HEK293 (cell line): ENCODE results near the gene CACNA1D.

Experiments
- CTCF ChIA-PET: fragments of 350-600 bp; formaldehyde crosslinking; extraction: SDS; loops from one replicate; lab custom pipeline; 2021; ENCODE audit warnings: antibody characterized with exemption; lab: Yijun Ruan, JAX
- POLR2A ChIA-PET: fragments of 300-600 bp; formaldehyde crosslinking; extraction: SDS; loops from one replicate; lab custom pipeline; 2020; ENCODE audit warnings: antibody characterized with exemption, inconsistent platforms; lab: Yijun Ruan, JAX
- H3K27ac ChIP-seq: fragments of 200-500 bp; sonication (Bioruptor generic); 2 replicates; pipeline ENCODE4 v1.5.1; 2014; ENCODE audit warnings: low read depth, low read length, control low read depth, inconsistent platforms; ENCODE audit errors: extremely low read depth
- H3K36me3 ChIP-seq, 2 experiments: fragments of 200-500 bp in 1 of 2; sonication (Bioruptor generic) in 1 of 2; 1 replicate in 1 of 2; 2 replicates in 1 of 2; pipeline ENCODE4 v1.5.1; 2014 to 2017; ENCODE audit warnings: inconsistent platforms in 2 of 2, low read length in 2 of 2; ENCODE audit not compliant: control insufficient read depth in 2 of 2, insufficient read depth in 1 of 2
- H3K4me1 ChIP-seq: fragments of 200-500 bp; sonication (Bioruptor generic); 2 replicates; pipeline ENCODE4 v1.5.1; 2014; ENCODE audit warnings: mild to moderate bottlenecking, low read length, inconsistent platforms; ENCODE audit not compliant: control insufficient read depth, insufficient read depth
- H3K4me3 ChIP-seq: 2 replicates; pipeline ENCODE4 v1.5.1; 2011; ENCODE audit warnings: low read depth, mild to moderate bottlenecking, control low read depth, low read length, moderate library complexity
- H3K9me3 ChIP-seq: fragments of 200-500 bp; sonication (Bioruptor generic); 2 replicates; pipeline ENCODE4 v1.5.1; 2014; ENCODE audit warnings: low read depth, low read length, inconsistent platforms; ENCODE audit not compliant: control insufficient read depth, insufficient read depth
- EGR2 ChIP-seq: fragments of 450-650 bp; formaldehyde crosslinking; IDR thresholded peaks from 2 replicates; pipeline ENCODE4 v1.5.1; 2016; ENCODE audit warnings: low read depth, missing biosample characterization, missing genetic modification characterization
- GLI2 ChIP-seq: fragments of 450-650 bp; formaldehyde crosslinking; IDR thresholded peaks from 2 replicates; pipeline ENCODE4; 2017; ENCODE audit warnings: missing biosample characterization, missing genetic modification characterization, low read depth, borderline replicate concordance
- HOXA7 ChIP-seq: sonication (generic); formaldehyde crosslinking; IDR thresholded peaks from 2 replicates; pipeline ENCODE4 v1.8.1; 2022; ENCODE audit warnings: missing genetic modification reagents, borderline replicate concordance
- KLF9 ChIP-seq: fragments of 450-650 bp; formaldehyde crosslinking; IDR thresholded peaks from 2 replicates; pipeline ENCODE4 v1.5.1; 2016; ENCODE audit warnings: missing biosample characterization, missing genetic modification characterization, low read depth
- SP2 ChIP-seq: fragments of 450-650 bp; formaldehyde crosslinking; IDR thresholded peaks from 2 replicates; pipeline ENCODE4 v1.5.1; 2016; ENCODE audit warnings: missing biosample characterization, missing genetic modification characterization
- ZFHX2 ChIP-seq: fragments of 450-650 bp; formaldehyde crosslinking; conservative IDR thresholded peaks from 2 replicates; pipeline ENCODE4 v1.5.1; 2016; ENCODE audit warnings: missing biosample characterization, missing genetic modification characterization
- ZFP37 ChIP-seq: fragments of 450-650 bp; formaldehyde crosslinking; IDR thresholded peaks from 2 replicates; pipeline ENCODE4 v1.5.1; 2016; ENCODE audit warnings: missing biosample characterization, missing genetic modification characterization
- ZNF169 ChIP-seq: fragments of 450-650 bp; formaldehyde crosslinking; IDR thresholded peaks from 2 replicates; pipeline ENCODE4 v1.5.1; 2016; ENCODE audit warnings: missing biosample characterization, missing genetic modification characterization
- ZNF202 ChIP-seq: fragments of 450-650 bp; formaldehyde crosslinking; IDR thresholded peaks from 2 replicates; pipeline ENCODE4 v1.5.1; 2016; ENCODE audit warnings: missing biosample characterization, missing genetic modification characterization, borderline replicate concordance
- ZNF223 ChIP-seq: fragments of 450-650 bp; formaldehyde crosslinking; IDR thresholded peaks from 2 replicates; pipeline ENCODE4 v1.5.1; 2016; ENCODE audit warnings: missing biosample characterization, missing genetic modification characterization
- ZNF335 ChIP-seq: fragments of 450-650 bp; formaldehyde crosslinking; conservative IDR thresholded peaks from 2 replicates; pipeline ENCODE4 v1.5.1; 2016; ENCODE audit warnings: missing biosample characterization, missing genetic modification characterization
- ZNF366 ChIP-seq: fragments of 450-650 bp; formaldehyde crosslinking; conservative IDR thresholded peaks from 2 replicates; pipeline ENCODE4 v1.5.1; 2016; ENCODE audit warnings: missing biosample characterization, missing genetic modification characterization
- ZNF391 ChIP-seq: fragments of 450-650 bp; formaldehyde crosslinking; IDR thresholded peaks from 2 replicates; pipeline ENCODE4 v1.5.1; 2016; ENCODE audit warnings: low read depth, missing biosample characterization, missing genetic modification characterization, borderline replicate concordance
- ZNF426 ChIP-seq: fragments of 450-650 bp; formaldehyde crosslinking; IDR thresholded peaks from 2 replicates; pipeline ENCODE4 v1.5.1; 2017; ENCODE audit warnings: missing biosample characterization, missing genetic modification characterization, mild to moderate bottlenecking, inconsistent platforms, moderate library complexity
- ZNF558 ChIP-seq: fragments of 450-650 bp; formaldehyde crosslinking; IDR thresholded peaks from 2 replicates; pipeline ENCODE4 v1.5.1; 2016; ENCODE audit warnings: missing biosample characterization, missing genetic modification characterization
- ZNF621 ChIP-seq: fragments of 450-650 bp; formaldehyde crosslinking; IDR thresholded peaks from 2 replicates; pipeline ENCODE4 v1.5.1; 2017; ENCODE audit warnings: missing biosample characterization, missing genetic modification characterization
- ZNF629 ChIP-seq: fragments of 450-650 bp; formaldehyde crosslinking; IDR thresholded peaks from 2 replicates; pipeline ENCODE4 v1.5.1; 2017; ENCODE audit warnings: missing biosample characterization, missing genetic modification characterization
- ZXDB ChIP-seq: fragments of 450-650 bp; formaldehyde crosslinking; IDR thresholded peaks from 2 replicates; pipeline ENCODE4 v1.5.1; 2016; ENCODE audit warnings: missing biosample characterization, missing genetic modification characterization
- TF ChIP-seq, protein P1 (sequence below): fragments of 450-650 bp; formaldehyde crosslinking; IDR thresholded peaks from 2 replicates; pipeline ENCODE4 v1.5.1; 2017; ENCODE audit warnings: missing biosample characterization, missing genetic modification characterization
- TF ChIP-seq, protein P2 (sequence below): fragments of 450-650 bp; formaldehyde crosslinking; IDR thresholded peaks from 2 replicates; pipeline ENCODE4 v1.5.1; 2016; ENCODE audit warnings: missing biosample characterization, missing genetic modification characterization
- TF ChIP-seq, protein P3 (sequence below): fragments of 450-650 bp; formaldehyde crosslinking; IDR thresholded peaks from 2 replicates; pipeline ENCODE4 v1.5.1; 2017; ENCODE audit warnings: missing biosample characterization, missing genetic modification characterization
- TF ChIP-seq, protein P4 (sequence below): fragments of 450-650 bp; formaldehyde crosslinking; IDR thresholded peaks from 2 replicates; pipeline ENCODE4 v1.5.1; 2016; ENCODE audit warnings: missing biosample characterization, missing genetic modification characterization
- TF ChIP-seq, protein P5 (sequence below): fragments of 450-650 bp; formaldehyde crosslinking; IDR thresholded peaks from 2 replicates; pipeline ENCODE4 v1.5.1; 2016; ENCODE audit warnings: missing biosample characterization, missing genetic modification characterization
- TF ChIP-seq, protein P6 (sequence below): fragments of 450-650 bp; formaldehyde crosslinking; IDR thresholded peaks from 2 replicates; pipeline ENCODE4 v1.5.1; 2016; ENCODE audit warnings: missing biosample characterization, missing genetic modification characterization

CACNA1D gene

DNA sequence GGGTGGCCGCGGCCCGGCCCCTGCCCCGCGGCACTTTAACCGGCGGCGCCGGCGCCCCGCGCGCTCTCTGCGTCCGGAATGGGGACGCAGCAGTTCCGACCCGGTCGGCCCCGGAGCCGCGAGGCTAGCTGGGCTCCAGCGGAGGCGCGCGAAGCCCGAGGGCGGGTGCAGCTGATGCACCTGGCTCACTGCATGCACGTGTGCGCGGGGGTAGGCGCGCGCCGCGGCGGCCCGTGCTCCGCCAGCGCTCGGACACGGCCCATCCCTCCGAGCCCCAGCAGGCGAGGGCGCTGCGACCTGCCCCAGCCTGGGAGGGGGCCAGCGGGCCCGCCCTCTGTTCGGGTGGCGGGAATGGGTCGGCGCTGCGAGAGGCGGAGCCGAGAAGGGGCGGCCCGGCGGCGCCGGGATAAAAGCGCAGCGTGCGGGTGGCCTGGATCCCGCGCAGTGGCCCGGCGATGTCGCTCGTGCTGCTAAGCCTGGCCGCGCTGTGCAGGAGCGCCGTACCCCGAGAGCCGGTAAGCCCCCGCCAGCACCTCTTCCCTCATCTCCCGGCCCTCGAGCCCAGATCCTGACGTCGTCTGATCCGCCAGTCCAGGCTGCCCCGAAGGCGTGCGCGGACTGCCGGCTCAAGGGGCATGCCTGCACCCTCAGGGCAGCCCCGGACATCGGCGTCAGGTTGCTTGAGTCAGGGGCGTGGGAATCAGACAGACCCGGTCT lies 351.9 kb downstream of the CACNA1D start, which contains the start of the genes CHDH and IL17RB:
CHDH (minus strand) TSS at position 286 of the 717 bp plus-strand sequence. CDS start 22,411 bp downstream, outside the sequence.
IL17RB (plus strand) TSS at position 435 of the 717 bp plus-strand sequence; CDS start at position 456, 21 bp downstream.
- no peaks in the 10 kb centered on the region for H3K4me1 ChIP-seq
- ChIA-PET POLR2A (interaction anchor here (1.2 kb wide), 1 partner anchor 17 kb away, joined by 4 read pairs; no protein-coding TSS in a partner anchor), CTCF (no interaction called here)
- H3K9me3 ChIP-seq, result no peaks in the 10 kb centered on the region
- peaks cover 0 to 10% of the 10 kb centered on the region in 2 experiments; a peak in 1 of 3 replicates for H3K36me3 ChIP-seq
- peak within 1 kb of the TSS; percentile 72; the same call in 1 of the 2 replicates for H3K27ac ChIP-seq
- peak within 1 kb of the TSS; percentile 44 for H3K4me3 ChIP-seq
- TF ChIP-seq ZNF223 (tag by site-specific recombination) (peak; percentile 76), ZFHX2 (tag by site-specific recombination) (peak; percentile 56), ZNF335 (tag by site-specific recombination) (peak; percentile 73), ZFP37 (no peak), ZNF366 (no peak), GLI2 (no peak), ZNF202 (no peak), ZNF629 (tag by site-specific recombination) (0 out of 2 replicates have a peak, but pooled peaks have one; percentile 24), HOXA7 (CRISPR knock-in tag) (no peak), ZNF169 (tag by site-specific recombination) (no peak), EGR2 (tag by site-specific recombination) (no peak), ZNF558 (tag by site-specific recombination) (no peak), ZNF391 (tag by site-specific recombination) (peak; percentile 25; the same call in 1 of the 2 replicates), KLF9 (tag by site-specific recombination) (peak; percentile 56), ZNF621 (tag by site-specific recombination) (no peak), SP2 (tag by site-specific recombination) (peak; percentile 72), ZNF426 (tag by site-specific recombination) (no peak), ZXDB (0 out of 2 replicates have a peak, but pooled peaks have one; percentile 49)
- TF ChIP-seq, protein P1, sequence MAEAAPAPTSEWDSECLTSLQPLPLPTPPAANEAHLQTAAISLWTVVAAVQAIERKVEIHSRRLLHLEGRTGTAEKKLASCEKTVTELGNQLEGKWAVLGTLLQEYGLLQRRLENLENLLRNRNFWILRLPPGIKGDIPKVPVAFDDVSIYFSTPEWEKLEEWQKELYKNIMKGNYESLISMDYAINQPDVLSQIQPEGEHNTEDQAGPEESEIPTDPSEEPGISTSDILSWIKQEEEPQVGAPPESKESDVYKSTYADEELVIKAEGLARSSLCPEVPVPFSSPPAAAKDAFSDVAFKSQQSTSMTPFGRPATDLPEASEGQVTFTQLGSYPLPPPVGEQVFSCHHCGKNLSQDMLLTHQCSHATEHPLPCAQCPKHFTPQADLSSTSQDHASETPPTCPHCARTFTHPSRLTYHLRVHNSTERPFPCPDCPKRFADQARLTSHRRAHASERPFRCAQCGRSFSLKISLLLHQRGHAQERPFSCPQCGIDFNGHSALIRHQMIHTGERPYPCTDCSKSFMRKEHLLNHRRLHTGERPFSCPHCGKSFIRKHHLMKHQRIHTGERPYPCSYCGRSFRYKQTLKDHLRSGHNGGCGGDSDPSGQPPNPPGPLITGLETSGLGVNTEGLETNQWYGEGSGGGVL (tag by site-specific recombination), result peak; percentile 29
- TF ChIP-seq, protein P2, sequence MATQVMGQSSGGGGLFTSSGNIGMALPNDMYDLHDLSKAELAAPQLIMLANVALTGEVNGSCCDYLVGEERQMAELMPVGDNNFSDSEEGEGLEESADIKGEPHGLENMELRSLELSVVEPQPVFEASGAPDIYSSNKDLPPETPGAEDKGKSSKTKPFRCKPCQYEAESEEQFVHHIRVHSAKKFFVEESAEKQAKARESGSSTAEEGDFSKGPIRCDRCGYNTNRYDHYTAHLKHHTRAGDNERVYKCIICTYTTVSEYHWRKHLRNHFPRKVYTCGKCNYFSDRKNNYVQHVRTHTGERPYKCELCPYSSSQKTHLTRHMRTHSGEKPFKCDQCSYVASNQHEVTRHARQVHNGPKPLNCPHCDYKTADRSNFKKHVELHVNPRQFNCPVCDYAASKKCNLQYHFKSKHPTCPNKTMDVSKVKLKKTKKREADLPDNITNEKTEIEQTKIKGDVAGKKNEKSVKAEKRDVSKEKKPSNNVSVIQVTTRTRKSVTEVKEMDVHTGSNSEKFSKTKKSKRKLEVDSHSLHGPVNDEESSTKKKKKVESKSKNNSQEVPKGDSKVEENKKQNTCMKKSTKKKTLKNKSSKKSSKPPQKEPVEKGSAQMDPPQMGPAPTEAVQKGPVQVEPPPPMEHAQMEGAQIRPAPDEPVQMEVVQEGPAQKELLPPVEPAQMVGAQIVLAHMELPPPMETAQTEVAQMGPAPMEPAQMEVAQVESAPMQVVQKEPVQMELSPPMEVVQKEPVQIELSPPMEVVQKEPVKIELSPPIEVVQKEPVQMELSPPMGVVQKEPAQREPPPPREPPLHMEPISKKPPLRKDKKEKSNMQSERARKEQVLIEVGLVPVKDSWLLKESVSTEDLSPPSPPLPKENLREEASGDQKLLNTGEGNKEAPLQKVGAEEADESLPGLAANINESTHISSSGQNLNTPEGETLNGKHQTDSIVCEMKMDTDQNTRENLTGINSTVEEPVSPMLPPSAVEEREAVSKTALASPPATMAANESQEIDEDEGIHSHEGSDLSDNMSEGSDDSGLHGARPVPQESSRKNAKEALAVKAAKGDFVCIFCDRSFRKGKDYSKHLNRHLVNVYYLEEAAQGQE (tag by site-specific recombination), result no peak
- TF ChIP-seq, protein P3, sequence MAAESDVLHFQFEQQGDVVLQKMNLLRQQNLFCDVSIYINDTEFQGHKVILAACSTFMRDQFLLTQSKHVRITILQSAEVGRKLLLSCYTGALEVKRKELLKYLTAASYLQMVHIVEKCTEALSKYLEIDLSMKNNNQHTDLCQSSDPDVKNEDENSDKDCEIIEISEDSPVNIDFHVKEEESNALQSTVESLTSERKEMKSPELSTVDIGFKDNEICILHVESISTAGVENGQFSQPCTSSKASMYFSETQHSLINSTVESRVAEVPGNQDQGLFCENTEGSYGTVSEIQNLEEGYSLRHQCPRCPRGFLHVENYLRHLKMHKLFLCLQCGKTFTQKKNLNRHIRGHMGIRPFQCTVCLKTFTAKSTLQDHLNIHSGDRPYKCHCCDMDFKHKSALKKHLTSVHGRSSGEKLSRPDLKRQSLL, result no peak
- TF ChIP-seq, protein P4, sequence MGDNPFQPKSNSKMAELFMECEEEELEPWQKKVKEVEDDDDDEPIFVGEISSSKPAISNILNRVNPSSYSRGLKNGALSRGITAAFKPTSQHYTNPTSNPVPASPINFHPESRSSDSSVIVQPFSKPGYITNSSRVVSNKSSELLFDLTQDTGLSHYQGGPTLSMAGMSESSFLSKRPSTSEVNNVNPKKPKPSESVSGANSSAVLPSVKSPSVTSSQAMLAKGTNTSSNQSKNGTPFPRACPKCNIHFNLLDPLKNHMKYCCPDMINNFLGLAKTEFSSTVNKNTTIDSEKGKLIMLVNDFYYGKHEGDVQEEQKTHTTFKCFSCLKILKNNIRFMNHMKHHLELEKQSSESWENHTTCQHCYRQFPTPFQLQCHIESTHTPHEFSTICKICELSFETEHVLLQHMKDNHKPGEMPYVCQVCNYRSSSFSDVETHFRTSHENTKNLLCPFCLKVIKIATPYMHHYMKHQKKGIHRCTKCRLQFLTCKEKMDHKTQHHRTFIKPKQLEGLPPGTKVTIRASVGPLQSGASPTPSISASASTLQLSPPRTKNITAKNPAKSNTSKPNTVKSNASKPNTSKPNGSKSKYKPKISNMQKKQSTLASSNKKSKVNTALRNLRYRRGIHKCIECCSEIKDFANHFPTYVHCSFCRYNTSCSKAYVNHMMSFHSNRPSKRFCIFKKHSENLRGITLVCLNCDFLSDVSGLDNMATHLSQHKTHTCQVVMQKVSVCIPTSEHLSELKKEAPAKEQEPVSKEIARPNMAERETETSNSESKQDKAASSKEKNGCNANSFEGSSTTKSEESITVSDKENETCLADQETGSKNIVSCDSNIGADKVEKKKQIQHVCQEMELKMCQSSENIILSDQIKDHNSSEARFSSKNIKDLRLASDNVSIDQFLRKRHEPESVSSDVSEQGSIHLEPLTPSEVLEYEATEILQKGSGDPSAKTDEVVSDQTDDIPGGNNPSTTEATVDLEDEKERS (tag by site-specific recombination), result no peak
- TF ChIP-seq, protein P5, sequence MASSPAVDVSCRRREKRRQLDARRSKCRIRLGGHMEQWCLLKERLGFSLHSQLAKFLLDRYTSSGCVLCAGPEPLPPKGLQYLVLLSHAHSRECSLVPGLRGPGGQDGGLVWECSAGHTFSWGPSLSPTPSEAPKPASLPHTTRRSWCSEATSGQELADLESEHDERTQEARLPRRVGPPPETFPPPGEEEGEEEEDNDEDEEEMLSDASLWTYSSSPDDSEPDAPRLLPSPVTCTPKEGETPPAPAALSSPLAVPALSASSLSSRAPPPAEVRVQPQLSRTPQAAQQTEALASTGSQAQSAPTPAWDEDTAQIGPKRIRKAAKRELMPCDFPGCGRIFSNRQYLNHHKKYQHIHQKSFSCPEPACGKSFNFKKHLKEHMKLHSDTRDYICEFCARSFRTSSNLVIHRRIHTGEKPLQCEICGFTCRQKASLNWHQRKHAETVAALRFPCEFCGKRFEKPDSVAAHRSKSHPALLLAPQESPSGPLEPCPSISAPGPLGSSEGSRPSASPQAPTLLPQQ (tag by site-specific recombination), result 0 out of 2 replicates have a peak, but pooled peaks have one; percentile 52
- TF ChIP-seq, protein P6, sequence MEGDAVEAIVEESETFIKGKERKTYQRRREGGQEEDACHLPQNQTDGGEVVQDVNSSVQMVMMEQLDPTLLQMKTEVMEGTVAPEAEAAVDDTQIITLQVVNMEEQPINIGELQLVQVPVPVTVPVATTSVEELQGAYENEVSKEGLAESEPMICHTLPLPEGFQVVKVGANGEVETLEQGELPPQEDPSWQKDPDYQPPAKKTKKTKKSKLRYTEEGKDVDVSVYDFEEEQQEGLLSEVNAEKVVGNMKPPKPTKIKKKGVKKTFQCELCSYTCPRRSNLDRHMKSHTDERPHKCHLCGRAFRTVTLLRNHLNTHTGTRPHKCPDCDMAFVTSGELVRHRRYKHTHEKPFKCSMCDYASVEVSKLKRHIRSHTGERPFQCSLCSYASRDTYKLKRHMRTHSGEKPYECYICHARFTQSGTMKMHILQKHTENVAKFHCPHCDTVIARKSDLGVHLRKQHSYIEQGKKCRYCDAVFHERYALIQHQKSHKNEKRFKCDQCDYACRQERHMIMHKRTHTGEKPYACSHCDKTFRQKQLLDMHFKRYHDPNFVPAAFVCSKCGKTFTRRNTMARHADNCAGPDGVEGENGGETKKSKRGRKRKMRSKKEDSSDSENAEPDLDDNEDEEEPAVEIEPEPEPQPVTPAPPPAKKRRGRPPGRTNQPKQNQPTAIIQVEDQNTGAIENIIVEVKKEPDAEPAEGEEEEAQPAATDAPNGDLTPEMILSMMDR (tag by site-specific recombination), result peak; percentile 14; the same call in 1 of the 2 replicates
